DMS53 (cell line): Measurements from ENCODE around the gene STIM1.

Experiments used
- DNase-seq: peaks from one replicate; lab custom pipeline; 2025; lab: John Stamatoyannopoulos, UW

Gene STIM1

GRCh38 chr11:3916962-3917361 lies 61.5 kb downstream of the STIM1 start:
- no peak for DNase-seq

- no peak for DNase-seq
Measured at GRCh38 chr11:3920148-3920852, 64.8 kb downstream of the STIM1 start.

- no peak for DNase-seq
Measured at GRCh38 chr11:3922056-3922455, 66.6 kb downstream of the STIM1 start.

- no peak for DNase-seq
Measured at GRCh38 chr11:3925513-3925912, 70.0 kb downstream of the STIM1 start.

- no peak for DNase-seq
Measured at GRCh38 chr11:3926458-3927095, 71.1 kb downstream of the STIM1 start.

- no peak for DNase-seq
Measured at GRCh38 chr11:3927129-3927796, 71.8 kb downstream of the STIM1 start.

- DNase-seq = no peak
Measured at GRCh38 chr11:3929232-3929631, 73.8 kb downstream of the STIM1 start.

- no peak for DNase-seq
Measured at GRCh38 chr11:3929649-3930048, 74.2 kb downstream of the STIM1 start.

- DNase-seq = no peak
Measured at GRCh38 chr11:3932698-3933097, 77.2 kb downstream of the STIM1 start.

GRCh38 chr11:3933165-3933628 lies 77.7 kb downstream of the STIM1 start:
- DNase-seq = no peak

- no peak for DNase-seq
Measured at GRCh38 chr11:3934658-3935057, 79.2 kb downstream of the STIM1 start.

- no peak for DNase-seq
Measured at GRCh38 chr11:3936517-3936916, 81.1 kb downstream of the STIM1 start.

GRCh38 chr11:3939211-3939610 lies 83.7 kb downstream of the STIM1 start:
- no peak for DNase-seq

- no peak for DNase-seq
Measured at GRCh38 chr11:3939651-3940190, 84.3 kb downstream of the STIM1 start.

- DNase-seq = peak; percentile 10
Measured at GRCh38 chr11:3942160-3942955, 86.9 kb downstream of the STIM1 start.

- DNase-seq = no peak
Measured at GRCh38 chr11:3942956-3943497, 87.6 kb downstream of the STIM1 start.

- no peak for DNase-seq
Measured at GRCh38 chr11:3944198-3944597, 88.7 kb downstream of the STIM1 start.

- DNase-seq = no peak
Measured at GRCh38 chr11:3946455-3947017, 91.1 kb downstream of the STIM1 start.

GRCh38 chr11:3947061-3947460 lies 91.6 kb downstream of the STIM1 start:
- no peak for DNase-seq

- DNase-seq = no peak
Measured at GRCh38 chr11:3949125-3949524, 93.7 kb downstream of the STIM1 start.

GRCh38 chr11:3950996-3951660 lies 95.7 kb downstream of the STIM1 start:
- DNase-seq = peak; percentile 42
